GM23338 (cell line): Measurements from ENCODE around the gene MFAP3. TPM values are rescaled to one million over a fixed set of nuclear protein-coding genes. Genes with fewer than 3 reads are reported as not detected.

ENCODE experiments used
- ATAC-seq: fragments of 200-7000 bp; cut with Tn5 transposase; 3 replicates; pipeline ENCODE4 v1.9.1; 2020
- DNase-seq: peaks from one replicate; pipeline ENCODE4 v3.0.0-alpha.2; 2015; ENCODE audit warnings: low spot score
- H2AFZ ChIP-seq: fragments of 200-600 bp; sonication (generic); 2 replicates; pipeline ENCODE4 v1.8.0; 2016; ENCODE audit warnings: antibody characterized with exemption, mild to moderate bottlenecking, moderate library complexity
- H3F3A ChIP-seq: fragments of 200-600 bp; sonication (generic); replicated peaks from 2 replicates; pipeline ENCODE4 v1.8.0; 2017; ENCODE audit warnings: antibody characterized with exemption, mixed run types, low read depth
- H3K27ac ChIP-seq: fragments of 200-600 bp; sonication (generic); 2 replicates; pipeline ENCODE4 v1.6.1; 2016; ENCODE audit warnings: low read depth
- H3K27me3 ChIP-seq: fragments of 200-600 bp; sonication (generic); 2 replicates; pipeline ENCODE4 v1.8.0; 2016; ENCODE audit warnings: mild to moderate bottlenecking, mixed run types, moderate library complexity; ENCODE audit not compliant: insufficient read depth
- H3K36me3 ChIP-seq: fragments of 200-600 bp; sonication (generic); 2 replicates; pipeline ENCODE4 v1.8.0; 2016; ENCODE audit warnings: mild to moderate bottlenecking; ENCODE audit not compliant: insufficient read depth
- H3K4me1 ChIP-seq: fragments of 200-600 bp; sonication (generic); 2 replicates; pipeline ENCODE4 v1.8.0; 2016; ENCODE audit warnings: mild to moderate bottlenecking, moderate library complexity; ENCODE audit not compliant: insufficient read depth
- H3K4me2 ChIP-seq: fragments of 200-600 bp; sonication (generic); 2 replicates; pipeline ENCODE4 v1.7.1; 2017; ENCODE audit warnings: mixed run types
- H3K4me3 ChIP-seq: fragments of 200-600 bp; sonication (generic); 2 replicates; pipeline ENCODE4 v1.6.1; 2016; ENCODE audit warnings: mixed run types
- H3K79me2 ChIP-seq: fragments of 200-600 bp; sonication (generic); replicated peaks from 2 replicates; pipeline ENCODE4 v1.8.0; 2017; ENCODE audit warnings: mild to moderate bottlenecking; ENCODE audit not compliant: insufficient read depth
- H3K9me2 ChIP-seq: fragments of 200-600 bp; sonication (generic); 2 replicates; pipeline ENCODE4 v1.8.0; 2017; ENCODE audit not compliant: insufficient read depth
- H4K20me1 ChIP-seq: fragments of 200-600 bp; sonication (generic); replicated peaks from 2 replicates; pipeline ENCODE4 v1.8.0; 2017; ENCODE audit warnings: mild to moderate bottlenecking; ENCODE audit not compliant: insufficient read depth
- H3K27ac Mint-ChIP-seq: 2 replicates; pipeline ENCODE4 v1.8.0; 2020; ENCODE audit warnings: inconsistent platforms, mild to moderate bottlenecking, moderate library complexity, mixed read lengths
- H3K27me3 Mint-ChIP-seq: 3 replicates; pipeline ENCODE4 v1.8.0; 2022; ENCODE audit warnings: low read depth, mild to moderate bottlenecking, moderate library complexity, mixed read lengths, inconsistent platforms; ENCODE audit not compliant: insufficient read depth, poor library complexity
- H3K36me3 Mint-ChIP-seq: 3 replicates; pipeline ENCODE4 v1.8.0; 2021; ENCODE audit warnings: low read depth, mild to moderate bottlenecking, inconsistent platforms, moderate library complexity, mixed read lengths
- H3K4me1 Mint-ChIP-seq: 3 replicates; pipeline ENCODE4 v1.8.0; 2020; ENCODE audit warnings: mild to moderate bottlenecking, inconsistent platforms, mixed read lengths
- H3K4me3 Mint-ChIP-seq: 3 replicates; pipeline ENCODE4 v1.8.0; 2021; ENCODE audit warnings: moderate library complexity, mild to moderate bottlenecking, inconsistent platforms, mixed read lengths
- H3K9me3 Mint-ChIP-seq: 3 replicates; pipeline ENCODE4 v1.8.0; 2020; ENCODE audit warnings: moderate library complexity, mild to moderate bottlenecking, inconsistent platforms, mixed read lengths
- CREB1 ChIP-seq: fragments of 250-450 bp; sonication (Bioruptor Pico); IDR thresholded peaks from 2 replicates; pipeline ENCODE4 v1.5.0; 2020; ENCODE audit warnings: low read depth, mild to moderate bottlenecking, moderate library complexity
- CTCF ChIP-seq, 2 experiments: fragments of 200-600 bp in 1 of 2; sonication (generic) in 1 of 2; conservative IDR thresholded peaks; 2 replicates each; pipeline versions ENCODE4 v1.5.1 to v1.6.1; 2016 to 2017; ENCODE audit warnings: antibody characterized with exemption in 2 of 2, low read depth in 2 of 2, mild to moderate bottlenecking in 2 of 2, moderate library complexity in 1 of 2
- EZH2 ChIP-seq: fragments of 200-600 bp; sonication (generic); IDR thresholded peaks from one replicate; pipeline ENCODE4 v1.8.0; 2017; ENCODE audit warnings: antibody characterized with exemption, mild to moderate bottlenecking, low read depth; ENCODE audit not compliant: unreplicated experiment
- EZH2phosphoT487 ChIP-seq: fragments of 200-600 bp; sonication (generic); IDR thresholded peaks from one replicate; pipeline ENCODE4 v1.8.1; 2018; ENCODE audit warnings: antibody characterized with exemption; ENCODE audit not compliant: unreplicated experiment
- NANOG ChIP-seq: IDR thresholded peaks from 2 replicates; pipeline ENCODE4 v1.6.1; 2016; ENCODE audit warnings: antibody characterized with exemption, borderline replicate concordance
- POLR2AphosphoS5 ChIP-seq: IDR thresholded peaks from 2 replicates; pipeline ENCODE4 v1.6.1; 2016; ENCODE audit warnings: antibody characterized with exemption, low read depth
- REST ChIP-seq: IDR thresholded peaks from one replicate; pipeline ENCODE4 v1.6.1; 2018; ENCODE audit warnings: antibody characterized with exemption; ENCODE audit not compliant: unreplicated experiment
- STAT1 ChIP-seq: IDR thresholded peaks from one replicate; pipeline ENCODE4 v1.6.1; 2016; ENCODE audit warnings: antibody characterized with exemption; ENCODE audit not compliant: unreplicated experiment
- ZNF114 ChIP-seq: fragments of 250-450 bp; sonication (Bioruptor Pico); IDR thresholded peaks from 2 replicates; pipeline ENCODE4 v1.5.0; 2020; ENCODE audit warnings: mild to moderate bottlenecking, moderate library complexity
- ZNF331 ChIP-seq: fragments of 250-450 bp; sonication (Bioruptor Pico); IDR thresholded peaks from 2 replicates; pipeline ENCODE4 v1.5.0; 2020; ENCODE audit warnings: low read depth, mild to moderate bottlenecking, moderate library complexity
- ZNF462 ChIP-seq: fragments of 250-450 bp; sonication (Bioruptor Pico); IDR thresholded peaks from 2 replicates; pipeline ENCODE4 v1.5.0; 2020; ENCODE audit warnings: mild to moderate bottlenecking, moderate library complexity
- polyA plus RNA-seq: library from polyadenylated mRNA; unstranded; fragments of >200 nt; fragmentation: Nextera tagmentation; extraction: Ambion mirVana; gene quantifications from 2 replicates; pipeline ENCODE4 v1.2.1, GENCODE V29; 2016
- total RNA-seq: library from RNA; depleted of rRNA; stranded (reverse); fragments of >200 nt; shearing (Covaris generic); gene quantifications from 2 replicates; pipeline ENCODE4 v1.2.3, GENCODE V29; 2014

Gene MFAP3
- total and polyA plus RNA-seq, 2 experiments from 2014 or later = 2.9 to 47.5 TPM

- TF ChIP-seq REST = no peak
- TF ChIP-seq ZNF331 (CRISPR knock-in tag) = no peak
- no peak for TF ChIP-seq EZH2
- TF ChIP-seq POLR2AphosphoS5 = no peak
Measured at GRCh38 chr5:154090656-154091055, 51.9 kb downstream of the MFAP3 start (continued).

- H3K36me3 Mint-ChIP-seq = no peaks in the 10 kb centered on the region
- H3K9me2 ChIP-seq = no peaks in the 10 kb centered on the region
- no peaks in the 10 kb centered on the region for H3K9me3 Mint-ChIP-seq
- H3K4me2 ChIP-seq = no peak overlapping the region
- no peaks in the 10 kb centered on the region for H3K79me2 ChIP-seq
- no peaks in the 10 kb centered on the region for H3F3A ChIP-seq
- no peaks in the 10 kb centered on the region for H3K27me3 ChIP-seq
- peaks cover 9% of the 10 kb centered on the region; the same call in 1 of the 2 replicates for H3K4me1 ChIP-seq
- peak; percentile 68 for DNase-seq
- ATAC-seq = peak; percentile 78
- no peak overlapping the region for H2AFZ ChIP-seq
- H3K4me1 Mint-ChIP-seq = peaks cover 22% of the 10 kb centered on the region
- H3K36me3 ChIP-seq = no peaks in the 10 kb centered on the region
- no peak overlapping the region for H3K27ac Mint-ChIP-seq
- no peak overlapping the region for H3K4me3 Mint-ChIP-seq
- no peak overlapping the region for H3K4me3 ChIP-seq
- H3K27ac ChIP-seq = no peak overlapping the region
- no peak for TF ChIP-seq ZNF331 (CRISPR knock-in tag)
- no peak for TF ChIP-seq CTCF (conservative IDR thresholded peaks at IDR 0.05; ENCODE audit: low read depth in 2 of 2)
- no peak for TF ChIP-seq CREB1 (CRISPR knock-in tag)
- no peak for TF ChIP-seq NANOG
- no peak for TF ChIP-seq ZNF114 (CRISPR knock-in tag)
- no peak for TF ChIP-seq STAT1
- TF ChIP-seq EZH2phosphoT487 = no peak
- TF ChIP-seq ZNF462 (CRISPR knock-in tag) = no peak
- H4K20me1 ChIP-seq = no peaks in the 10 kb centered on the region
- H3K27me3 Mint-ChIP-seq = no peaks in the 10 kb centered on the region
Measured at GRCh38 chr5:154092356-154093141, 53.8 kb downstream of the MFAP3 start.
